Neural progenitor cell (in vitro differentiated cells): ENCODE measurements around the gene GPR39.

ENCODE experiments used
- EZH2phosphoT487 ChIP-seq: fragments of 200-600 bp; sonication (generic); IDR thresholded peaks from 2 replicates; pipeline ENCODE4 v1.6.1; 2017; ENCODE audit warnings: antibody characterized with exemption
- TF ChIP-seq, protein P1 (sequence below): fragments of 200-600 bp; sonication (generic); IDR thresholded peaks from 2 replicates; pipeline ENCODE4 v1.5.1; 2017; ENCODE audit warnings: antibody characterized with exemption, mild to moderate bottlenecking

DNA sequence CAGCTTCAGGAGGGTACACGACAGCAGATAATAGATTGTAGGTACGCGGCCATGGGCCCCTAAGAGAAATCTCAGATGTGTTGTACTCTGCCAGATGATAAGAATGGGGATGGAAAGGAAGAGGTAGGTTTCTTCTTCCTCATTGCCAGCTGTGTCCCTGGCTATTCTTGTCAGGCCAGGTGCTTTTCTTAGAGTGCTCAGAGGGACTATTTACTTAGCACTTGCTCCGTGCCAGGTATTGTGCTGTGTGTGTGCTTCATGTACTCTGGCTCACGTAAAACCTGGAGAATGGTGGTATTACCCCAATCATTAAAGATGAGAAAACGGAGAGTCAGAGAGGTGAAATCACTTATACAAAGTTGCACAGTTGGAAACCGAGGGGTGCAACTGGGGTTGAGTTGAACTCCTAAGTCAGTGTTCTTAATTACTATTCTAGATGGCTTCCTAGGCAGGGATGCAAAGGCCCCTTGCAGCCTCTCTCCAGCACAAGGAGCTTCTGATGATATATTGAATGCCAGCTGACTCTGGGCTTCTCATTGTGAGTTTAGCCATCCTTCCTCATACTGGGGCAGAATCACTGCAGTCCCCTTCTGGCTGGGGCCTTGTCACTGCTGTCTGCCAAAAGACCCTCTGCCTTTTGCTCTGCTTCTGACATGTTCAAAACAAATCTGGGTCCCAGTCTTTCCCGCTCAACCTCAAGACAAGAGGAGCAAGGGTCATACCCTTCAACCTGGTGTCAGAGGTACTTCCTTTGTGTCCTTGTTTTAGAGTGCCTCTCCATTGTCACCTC lies 192.7 kb downstream of the GPR39 start:
- TF ChIP-seq EZH2phosphoT487: no peak
- TF ChIP-seq, protein P1, sequence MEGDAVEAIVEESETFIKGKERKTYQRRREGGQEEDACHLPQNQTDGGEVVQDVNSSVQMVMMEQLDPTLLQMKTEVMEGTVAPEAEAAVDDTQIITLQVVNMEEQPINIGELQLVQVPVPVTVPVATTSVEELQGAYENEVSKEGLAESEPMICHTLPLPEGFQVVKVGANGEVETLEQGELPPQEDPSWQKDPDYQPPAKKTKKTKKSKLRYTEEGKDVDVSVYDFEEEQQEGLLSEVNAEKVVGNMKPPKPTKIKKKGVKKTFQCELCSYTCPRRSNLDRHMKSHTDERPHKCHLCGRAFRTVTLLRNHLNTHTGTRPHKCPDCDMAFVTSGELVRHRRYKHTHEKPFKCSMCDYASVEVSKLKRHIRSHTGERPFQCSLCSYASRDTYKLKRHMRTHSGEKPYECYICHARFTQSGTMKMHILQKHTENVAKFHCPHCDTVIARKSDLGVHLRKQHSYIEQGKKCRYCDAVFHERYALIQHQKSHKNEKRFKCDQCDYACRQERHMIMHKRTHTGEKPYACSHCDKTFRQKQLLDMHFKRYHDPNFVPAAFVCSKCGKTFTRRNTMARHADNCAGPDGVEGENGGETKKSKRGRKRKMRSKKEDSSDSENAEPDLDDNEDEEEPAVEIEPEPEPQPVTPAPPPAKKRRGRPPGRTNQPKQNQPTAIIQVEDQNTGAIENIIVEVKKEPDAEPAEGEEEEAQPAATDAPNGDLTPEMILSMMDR: no peak
